ENCODE measurements around the gene SH3GLB2. TPM values are rescaled to one million over a fixed set of nuclear protein-coding genes. Genes with fewer than 3 reads are reported as not detected.

The SH3GLB2 gene
- total and polyA plus RNA-seq, 4 donors, result 62.8 to 160 (median 134) TPM

GRCh38 chr9:129023908-129024233 is 4.3 kb downstream of the SH3GLB2 start:
- WGBS (ENCODE audit: insufficient coverage), result 53% methylated on average over 3 of the region's 4 CpGs
- H3K9me3 ChIP-seq (ENCODE audit: control insufficient read depth, insufficient read depth, low read length), result no peaks in the 10 kb centered on the region
- peaks cover 33% of the 10 kb centered on the region for H3K4me1 ChIP-seq (ENCODE audit: control insufficient read depth, insufficient read depth, low read length)
- no peaks in the 10 kb centered on the region for H3K27me3 ChIP-seq (ENCODE audit: control insufficient read depth, insufficient read depth, low read length)
- H3K36me3 ChIP-seq (ENCODE audit: control insufficient read depth, insufficient read depth, low read length), result peaks cover 40% of the 10 kb centered on the region
- no peak for DNase-seq (ENCODE audit: low read depth in 4 of 6, low spot score in 6 of 6)
- no peak overlapping the region for H3K4me3 ChIP-seq (ENCODE audit: low read depth, low read length)
- H3K27ac ChIP-seq (ENCODE audit: low read depth, low read length), result no peak overlapping the region

DNA sequence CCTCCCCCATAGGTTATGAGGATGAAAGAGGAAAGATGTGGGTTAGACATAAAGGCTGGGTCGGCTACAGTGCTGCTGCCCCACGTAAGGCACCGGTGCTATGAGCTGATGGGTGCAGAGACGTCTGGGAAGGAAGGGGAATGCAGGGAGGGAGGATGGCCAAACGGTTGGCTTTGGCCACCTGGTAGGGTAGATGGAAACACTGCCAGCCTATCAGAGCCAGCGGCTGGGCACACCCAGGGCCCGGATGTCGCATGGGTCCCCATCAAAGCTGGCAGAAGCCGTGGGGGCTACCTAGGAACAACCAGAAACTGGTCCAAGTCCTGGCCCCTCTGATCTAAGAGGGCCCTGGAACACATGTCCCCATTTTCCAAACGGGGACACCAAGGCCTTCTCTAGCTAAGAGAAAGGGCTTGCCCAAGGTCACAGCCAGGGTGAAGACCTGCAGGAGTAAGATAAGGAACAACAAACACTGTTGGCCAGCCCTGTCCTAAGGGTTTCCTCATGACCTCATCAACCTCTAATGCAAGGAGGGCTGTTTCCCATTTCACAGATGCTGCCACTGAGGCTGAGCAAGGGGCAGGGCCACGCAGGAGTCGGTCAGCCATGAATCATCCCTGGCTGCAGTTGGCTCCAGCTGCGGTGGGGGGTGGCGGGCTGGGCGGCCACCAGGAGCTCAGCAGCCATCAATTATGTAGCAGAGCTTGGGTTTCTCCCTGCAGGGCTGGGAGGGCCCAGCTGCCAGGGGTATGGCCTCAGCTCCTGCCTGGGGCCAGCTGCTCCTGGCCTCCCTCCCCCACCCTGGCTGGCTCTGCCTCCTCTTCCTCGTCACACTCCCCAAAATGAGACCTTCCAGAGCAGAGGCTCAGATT is 4.9 kb downstream of the SH3GLB2 start:
- peak in 1 of 6 donors; percentile 15 for DNase-seq (ENCODE audit: low read depth in 4 of 6, low spot score in 6 of 6)
- Histone ChIP-seq H3K4me1 (ENCODE audit: control insufficient read depth, insufficient read depth, low read length) (peaks cover 31% of the 10 kb centered on the region), H3K36me3 (ENCODE audit: control insufficient read depth, insufficient read depth, low read length) (peaks cover 41% of the 10 kb centered on the region), H3K9me3 (ENCODE audit: control insufficient read depth, insufficient read depth, low read length) (no peaks in the 10 kb centered on the region), H3K27ac (ENCODE audit: low read depth, low read length) (no peak overlapping the region), H3K27me3 (ENCODE audit: control insufficient read depth, insufficient read depth, low read length) (no peaks in the 10 kb centered on the region), H3K4me3 (ENCODE audit: low read depth, low read length) (no peak overlapping the region)
- WGBS (ENCODE audit: insufficient coverage), result 64% methylated on average over 16 of the region's 16 CpGs

- Histone ChIP-seq H3K27me3 (ENCODE audit: control insufficient read depth, insufficient read depth, low read length) (no peaks in the 10 kb centered on the region), H3K4me3 (ENCODE audit: low read depth, low read length) (no peak overlapping the region), H3K4me1 (ENCODE audit: control insufficient read depth, insufficient read depth, low read length) (peaks cover 23% of the 10 kb centered on the region), H3K36me3 (ENCODE audit: control insufficient read depth, insufficient read depth, low read length) (peaks cover 48% of the 10 kb centered on the region), H3K27ac (ENCODE audit: low read depth, low read length) (no peak overlapping the region), H3K9me3 (ENCODE audit: control insufficient read depth, insufficient read depth, low read length) (no peaks in the 10 kb centered on the region)
- DNase-seq (ENCODE audit: low read depth in 4 of 6, low spot score in 6 of 6), result no peak
- 76% methylated on average over 8 of the region's 9 CpGs for WGBS (ENCODE audit: insufficient coverage)
Observed at GRCh38 chr9:129022037-129022436, 6.1 kb downstream of the SH3GLB2 start.

GRCh38 chr9:129021091-129021490 is 7.0 kb downstream of the SH3GLB2 start:
- DNase-seq (ENCODE audit: low read depth in 4 of 6, low spot score in 6 of 6), result no peak
- Histone ChIP-seq H3K27me3 (ENCODE audit: control insufficient read depth, insufficient read depth, low read length) (no peaks in the 10 kb centered on the region), H3K9me3 (ENCODE audit: control insufficient read depth, insufficient read depth, low read length) (no peaks in the 10 kb centered on the region), H3K4me1 (ENCODE audit: control insufficient read depth, insufficient read depth, low read length) (peaks cover 14% of the 10 kb centered on the region), H3K27ac (ENCODE audit: low read depth, low read length) (no peak overlapping the region), H3K36me3 (ENCODE audit: control insufficient read depth, insufficient read depth, low read length) (peaks cover 54% of the 10 kb centered on the region), H3K4me3 (ENCODE audit: low read depth, low read length) (no peak overlapping the region)
- WGBS (ENCODE audit: insufficient coverage), result 73% methylated on average over 8 of the region's 8 CpGs

- H3K27ac ChIP-seq (ENCODE audit: low read depth, low read length), result no peak overlapping the region
- WGBS (ENCODE audit: insufficient coverage), result 90% methylated on average over 8 of the region's 8 CpGs
- H3K36me3 ChIP-seq (ENCODE audit: control insufficient read depth, insufficient read depth, low read length), result peaks cover 82% of the 10 kb centered on the region
Observed at GRCh38 chr9:129014608-129015007, 13.5 kb downstream of the SH3GLB2 start.

GRCh38 chr9:129014124-129014523 is 14.0 kb downstream of the SH3GLB2 start:
- no peak overlapping the region for H3K27ac ChIP-seq (ENCODE audit: low read depth, low read length)
- H3K36me3 ChIP-seq (ENCODE audit: control insufficient read depth, insufficient read depth, low read length), result peaks cover 82% of the 10 kb centered on the region
- WGBS (ENCODE audit: insufficient coverage), result 92% methylated on average over 11 of the region's 11 CpGs
- H3K9me3 ChIP-seq (ENCODE audit: control insufficient read depth, insufficient read depth, low read length), result no peaks in the 10 kb centered on the region
- H3K4me3 ChIP-seq (ENCODE audit: low read depth, low read length), result no peak overlapping the region
- no peak for DNase-seq (ENCODE audit: low read depth in 4 of 6, low spot score in 6 of 6)
- H3K27me3 ChIP-seq (ENCODE audit: control insufficient read depth, insufficient read depth, low read length), result no peaks in the 10 kb centered on the region
- no peaks in the 10 kb centered on the region for H3K4me1 ChIP-seq (ENCODE audit: control insufficient read depth, insufficient read depth, low read length)

More at GRCh38 chr9:129014608-129015007, 13.5 kb downstream of the SH3GLB2 start:
- H3K4me1 ChIP-seq (ENCODE audit: control insufficient read depth, insufficient read depth, low read length), result no peaks in the 10 kb centered on the region
- no peaks in the 10 kb centered on the region for H3K9me3 ChIP-seq (ENCODE audit: control insufficient read depth, insufficient read depth, low read length)
- no peak overlapping the region for H3K4me3 ChIP-seq (ENCODE audit: low read depth, low read length)
- H3K27me3 ChIP-seq (ENCODE audit: control insufficient read depth, insufficient read depth, low read length), result no peaks in the 10 kb centered on the region
- DNase-seq (ENCODE audit: low read depth in 4 of 6, low spot score in 6 of 6), result no peak

DNA sequence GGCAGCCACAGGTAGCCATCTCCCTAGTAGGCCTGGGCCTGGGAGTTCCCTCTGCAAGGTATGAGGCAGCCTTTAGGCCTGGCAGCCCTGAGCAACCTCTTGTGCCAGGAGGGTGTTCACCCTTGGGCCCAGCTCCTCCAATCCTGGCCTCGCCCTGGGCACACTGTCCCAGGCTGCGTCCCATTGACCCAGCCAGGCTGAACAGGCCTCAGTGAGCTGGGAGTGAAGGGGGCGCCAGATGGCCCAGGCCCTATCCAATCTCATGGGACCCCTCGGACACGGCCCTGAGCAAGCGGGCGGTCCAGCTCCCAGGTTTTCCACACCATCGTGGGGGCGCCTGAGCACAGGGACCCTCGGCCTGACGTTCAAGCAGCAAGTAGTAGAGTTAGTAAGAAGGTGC is 14.5 kb downstream of the SH3GLB2 start:
- Histone ChIP-seq H3K27me3 (ENCODE audit: control insufficient read depth, insufficient read depth, low read length) (no peaks in the 10 kb centered on the region), H3K4me1 (ENCODE audit: control insufficient read depth, insufficient read depth, low read length) (no peaks in the 10 kb centered on the region), H3K27ac (ENCODE audit: low read depth, low read length) (no peak overlapping the region), H3K36me3 (ENCODE audit: control insufficient read depth, insufficient read depth, low read length) (peaks cover 84% of the 10 kb centered on the region), H3K9me3 (ENCODE audit: control insufficient read depth, insufficient read depth, low read length) (no peaks in the 10 kb centered on the region), H3K4me3 (ENCODE audit: low read depth, low read length) (no peak overlapping the region)
- 93% methylated on average over 11 of the region's 11 CpGs for WGBS (ENCODE audit: insufficient coverage)
- no peak for DNase-seq (ENCODE audit: low read depth in 4 of 6, low spot score in 6 of 6)

GRCh38 chr9:129012893-129013448 is 15.2 kb downstream of the SH3GLB2 start:
- no peak overlapping the region for H3K27ac ChIP-seq (ENCODE audit: low read depth, low read length)
- H3K27me3 ChIP-seq (ENCODE audit: control insufficient read depth, insufficient read depth, low read length), result no peaks in the 10 kb centered on the region
- H3K4me3 ChIP-seq (ENCODE audit: low read depth, low read length), result no peak overlapping the region
- WGBS (ENCODE audit: insufficient coverage), result 89% methylated on average over 16 of the region's 16 CpGs
- H3K9me3 ChIP-seq (ENCODE audit: control insufficient read depth, insufficient read depth, low read length), result no peaks in the 10 kb centered on the region
- peaks cover 88% of the 10 kb centered on the region for H3K36me3 ChIP-seq (ENCODE audit: control insufficient read depth, insufficient read depth, low read length)
- H3K4me1 ChIP-seq (ENCODE audit: control insufficient read depth, insufficient read depth, low read length), result no peaks in the 10 kb centered on the region
- DNase-seq (ENCODE audit: low read depth in 4 of 6, low spot score in 6 of 6), result no peak

DNA sequence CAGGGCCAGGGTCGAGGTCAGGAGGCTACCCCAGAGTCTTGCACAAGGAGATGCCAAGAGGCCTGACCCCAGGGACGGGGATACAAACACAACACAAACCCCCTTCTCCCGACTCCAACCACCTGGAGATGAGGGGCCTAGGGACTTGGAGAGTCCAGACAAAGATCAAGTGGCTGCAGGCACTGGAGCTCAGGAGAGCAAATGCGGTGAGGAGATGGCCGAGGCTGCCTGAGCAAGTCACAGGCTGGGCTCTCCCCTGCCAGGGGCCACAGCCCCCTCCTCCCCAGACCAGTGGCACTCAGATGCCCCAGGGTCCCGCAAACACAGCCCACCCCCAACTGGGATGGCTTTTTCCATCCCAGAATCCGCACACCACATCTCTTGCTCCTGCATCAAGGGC is 15.8 kb downstream of the SH3GLB2 start:
- WGBS (ENCODE audit: insufficient coverage), result 100% methylated on average over 3 of the region's 7 CpGs
- H3K4me3 ChIP-seq (ENCODE audit: low read depth, low read length), result no peak overlapping the region
- peaks cover 90% of the 10 kb centered on the region for H3K36me3 ChIP-seq (ENCODE audit: control insufficient read depth, insufficient read depth, low read length)
- DNase-seq (ENCODE audit: low read depth in 4 of 6, low spot score in 6 of 6), result no peak
- H3K27me3 ChIP-seq (ENCODE audit: control insufficient read depth, insufficient read depth, low read length), result no peaks in the 10 kb centered on the region
- H3K9me3 ChIP-seq (ENCODE audit: control insufficient read depth, insufficient read depth, low read length), result no peaks in the 10 kb centered on the region
- no peak overlapping the region for H3K27ac ChIP-seq (ENCODE audit: low read depth, low read length)
- H3K4me1 ChIP-seq (ENCODE audit: control insufficient read depth, insufficient read depth, low read length), result peaks cover under 1% of the 10 kb centered on the region

GRCh38 chr9:129011761-129012181 is 16.4 kb downstream of the SH3GLB2 start:
- 75% methylated on average over 11 of the region's 11 CpGs for WGBS (ENCODE audit: insufficient coverage)
- Histone ChIP-seq H3K4me3 (ENCODE audit: low read depth, low read length) (no peak overlapping the region), H3K36me3 (ENCODE audit: control insufficient read depth, insufficient read depth, low read length) (peaks cover 93% of the 10 kb centered on the region), H3K27me3 (ENCODE audit: control insufficient read depth, insufficient read depth, low read length) (no peaks in the 10 kb centered on the region), H3K4me1 (ENCODE audit: control insufficient read depth, insufficient read depth, low read length) (peaks cover 6% of the 10 kb centered on the region), H3K27ac (ENCODE audit: low read depth, low read length) (no peak overlapping the region), H3K9me3 (ENCODE audit: control insufficient read depth, insufficient read depth, low read length) (no peaks in the 10 kb centered on the region)
- DNase-seq (ENCODE audit: low read depth in 4 of 6, low spot score in 6 of 6), result no peak

Data from spinal cord (tissue), 10 donors.